Thyroid gland (tissue), 4 donors: ENCODE results near the gene MYH6.

ENCODE experiments used
- POLR2A ChIP-seq, 2 donors: fragments of 450-650 bp; IDR thresholded peaks; one replicate each; pipeline ENCODE4 v1.6.1; 2017; ENCODE audit warnings: antibody characterized with exemption in 2 of 2, mild to moderate bottlenecking in 2 of 2, moderate library complexity in 1 of 2
- TF ChIP-seq, protein P1 (sequence below), 6 experiments: fragments of 200-600 bp in 3 of 6; fragments of 450-650 bp in 3 of 6; sonication (generic) in 3 of 6; IDR thresholded peaks; one replicate each; pipeline ENCODE4 v1.5.1; 2016 to 2019; ENCODE audit warnings: antibody characterized with exemption in 6 of 6, mild to moderate bottlenecking in 2 of 6, inconsistent platforms in 1 of 6, moderate library complexity in 1 of 6

DNA sequence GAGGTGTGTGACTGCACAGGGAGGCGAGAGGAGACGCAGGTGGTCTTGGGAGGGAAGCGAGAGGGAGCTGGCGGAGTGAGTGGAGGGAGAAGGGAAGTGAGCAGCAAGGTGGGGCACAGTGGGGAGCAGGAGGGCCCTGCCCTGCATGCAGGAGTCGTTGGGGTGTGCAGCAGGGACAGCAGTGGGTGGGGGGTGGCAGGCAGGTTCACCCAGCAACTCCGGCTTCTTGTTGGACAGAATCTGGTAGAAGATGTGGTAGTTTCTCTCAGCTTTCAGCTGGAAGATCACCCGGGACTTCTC, 5.0 kb downstream of the MYH6 start:
- TF ChIP-seq, protein P1, sequence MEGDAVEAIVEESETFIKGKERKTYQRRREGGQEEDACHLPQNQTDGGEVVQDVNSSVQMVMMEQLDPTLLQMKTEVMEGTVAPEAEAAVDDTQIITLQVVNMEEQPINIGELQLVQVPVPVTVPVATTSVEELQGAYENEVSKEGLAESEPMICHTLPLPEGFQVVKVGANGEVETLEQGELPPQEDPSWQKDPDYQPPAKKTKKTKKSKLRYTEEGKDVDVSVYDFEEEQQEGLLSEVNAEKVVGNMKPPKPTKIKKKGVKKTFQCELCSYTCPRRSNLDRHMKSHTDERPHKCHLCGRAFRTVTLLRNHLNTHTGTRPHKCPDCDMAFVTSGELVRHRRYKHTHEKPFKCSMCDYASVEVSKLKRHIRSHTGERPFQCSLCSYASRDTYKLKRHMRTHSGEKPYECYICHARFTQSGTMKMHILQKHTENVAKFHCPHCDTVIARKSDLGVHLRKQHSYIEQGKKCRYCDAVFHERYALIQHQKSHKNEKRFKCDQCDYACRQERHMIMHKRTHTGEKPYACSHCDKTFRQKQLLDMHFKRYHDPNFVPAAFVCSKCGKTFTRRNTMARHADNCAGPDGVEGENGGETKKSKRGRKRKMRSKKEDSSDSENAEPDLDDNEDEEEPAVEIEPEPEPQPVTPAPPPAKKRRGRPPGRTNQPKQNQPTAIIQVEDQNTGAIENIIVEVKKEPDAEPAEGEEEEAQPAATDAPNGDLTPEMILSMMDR (IDR thresholded peaks at IDR 0.05): no peak
- TF ChIP-seq POLR2A (IDR thresholded peaks at IDR 0.05): no peak
